ENCODE data around the gene TBX15.

Gene TBX15

DNA sequence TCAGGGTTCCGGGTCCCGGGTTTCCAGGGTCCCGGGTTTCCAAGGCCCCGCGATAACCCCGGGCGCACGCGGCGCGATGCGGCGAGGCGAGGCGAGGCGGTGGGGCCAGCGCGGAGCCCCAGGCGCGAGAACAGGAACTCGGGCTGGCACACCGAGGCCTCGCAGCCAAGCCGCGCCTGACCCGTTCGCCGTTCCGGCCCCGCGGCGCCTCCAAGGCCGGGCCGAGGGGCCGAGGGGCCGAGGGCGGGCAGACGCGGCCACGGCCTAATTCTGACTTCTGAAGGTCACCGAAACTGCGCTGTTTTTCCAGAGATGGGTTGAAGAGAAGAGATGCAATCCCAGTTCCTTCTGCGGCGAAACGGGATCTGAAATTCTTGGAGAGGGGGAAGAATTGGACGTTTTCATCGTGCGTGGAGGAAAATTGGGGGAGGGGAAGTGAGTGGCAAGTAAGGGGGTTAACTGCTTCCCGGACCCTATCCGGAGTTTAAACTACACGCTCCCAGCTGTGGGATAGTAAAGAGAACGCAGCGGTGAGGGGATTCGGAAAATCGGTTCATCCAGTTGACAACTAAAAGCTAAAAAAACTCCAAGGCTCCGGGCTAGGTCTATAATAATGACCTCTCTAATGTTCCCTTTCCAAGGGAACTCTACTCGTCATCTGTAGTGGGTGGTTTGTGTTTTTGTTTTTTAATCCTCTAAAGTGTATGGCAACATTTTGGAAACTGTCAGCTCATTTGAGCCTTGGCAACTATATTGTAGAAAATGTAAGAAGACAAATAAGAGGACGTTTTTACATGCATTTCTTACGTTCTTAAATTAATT lies 8.2 kb downstream of the TBX15 start:
- FAIRE-seq (no peak), DNase-seq (ENCODE audit: insufficient read length, low spot score) (no peak)
- TF ChIP-seq PAX5 (IDR thresholded peaks at IDR 0.05; ENCODE audit: insufficient read depth, low read length, severe bottlenecking): no peak

DNA sequence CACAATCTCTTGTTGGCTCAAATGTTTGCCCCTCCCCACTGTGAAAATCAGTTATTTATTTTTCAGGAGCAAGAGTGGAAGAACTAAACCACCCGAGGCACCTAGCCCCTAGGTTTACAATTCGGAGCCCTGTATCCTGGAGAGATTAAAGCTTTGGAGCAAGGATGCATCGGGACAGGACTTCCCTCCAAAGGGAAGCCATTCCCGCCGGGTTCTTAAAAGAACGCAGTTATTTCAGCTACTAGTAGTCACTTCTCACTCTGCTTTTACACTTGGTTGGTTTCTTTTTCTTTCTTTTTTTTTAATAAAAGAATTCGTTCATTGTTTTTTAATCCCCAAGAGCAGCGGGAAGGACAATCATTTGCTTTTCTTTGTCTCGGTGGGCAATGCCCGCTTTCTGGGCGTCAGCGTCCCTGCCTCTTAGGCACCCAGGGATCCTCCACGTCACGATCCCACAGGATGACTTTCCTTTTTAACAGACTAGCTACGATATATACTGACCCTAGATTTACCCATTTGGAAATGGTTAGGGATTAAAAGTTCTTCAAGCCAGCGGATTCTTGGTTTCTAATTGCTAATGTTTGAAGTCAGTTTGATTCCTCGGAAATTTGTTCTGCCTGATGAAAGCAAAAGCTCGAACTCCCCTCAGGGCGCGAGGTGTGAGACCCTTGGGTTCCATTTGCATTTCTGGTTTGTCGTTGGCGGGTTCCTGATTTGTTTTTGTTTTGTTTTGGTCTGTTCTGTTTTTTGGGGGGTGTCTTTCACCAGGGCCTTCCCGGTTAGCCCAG lies 9.0 kb downstream of the TBX15 start:
- FAIRE-seq: no peak

DNA sequence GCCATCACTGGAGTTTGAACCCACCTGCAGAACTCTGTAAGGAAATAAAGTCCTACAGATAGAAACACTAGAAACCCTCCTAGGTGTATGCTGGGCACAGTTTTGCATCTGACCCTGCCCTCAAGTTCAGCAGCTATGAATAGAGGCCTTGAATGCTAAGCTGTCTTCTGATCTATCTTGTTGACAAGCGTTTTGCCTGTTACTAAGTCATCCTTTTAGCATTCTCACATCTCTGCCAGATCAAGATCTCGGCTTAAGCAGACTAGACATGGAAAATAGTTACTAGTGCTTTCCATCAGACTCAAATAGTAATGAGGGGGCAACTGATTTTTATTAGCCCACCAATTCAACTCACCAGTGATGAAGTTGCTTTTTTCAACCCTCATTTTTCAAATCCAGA lies 10.5 kb downstream of the TBX15 start:
- TF ChIP-seq POLR2A (IDR thresholded peaks at IDR 0.05; ENCODE audit: low read depth, low read length) (no peak), SPI1 (IDR thresholded peaks at IDR 0.05; ENCODE audit: low read depth, low read length) (no peak), PAX5 (IDR thresholded peaks at IDR 0.05; ENCODE audit: insufficient read depth, low read length, severe bottlenecking) (no peak), POU2F2 (IDR thresholded peaks at IDR 0.05; ENCODE audit: low read depth, low read length) (no peak), POLR2AphosphoS5 (IDR thresholded peaks at IDR 0.05; ENCODE audit: low read depth, low read length) (no peak), TAF1 (IDR thresholded peaks at IDR 0.05; ENCODE audit: low read depth, low read length) (no peak)
- FAIRE-seq (no peak), DNase-seq (ENCODE audit: insufficient read length, low spot score) (no peak)

More for the DNA sequence above, 9.0 kb downstream of the TBX15 start:
- DNase-seq (ENCODE audit: insufficient read length, low spot score): no peak
- TF ChIP-seq TAF1 (IDR thresholded peaks at IDR 0.05; ENCODE audit: low read depth, low read length) (no peak), POLR2A (IDR thresholded peaks at IDR 0.05; ENCODE audit: low read depth, low read length) (no peak), POU2F2 (IDR thresholded peaks at IDR 0.05; ENCODE audit: low read depth, low read length) (no peak)

DNA sequence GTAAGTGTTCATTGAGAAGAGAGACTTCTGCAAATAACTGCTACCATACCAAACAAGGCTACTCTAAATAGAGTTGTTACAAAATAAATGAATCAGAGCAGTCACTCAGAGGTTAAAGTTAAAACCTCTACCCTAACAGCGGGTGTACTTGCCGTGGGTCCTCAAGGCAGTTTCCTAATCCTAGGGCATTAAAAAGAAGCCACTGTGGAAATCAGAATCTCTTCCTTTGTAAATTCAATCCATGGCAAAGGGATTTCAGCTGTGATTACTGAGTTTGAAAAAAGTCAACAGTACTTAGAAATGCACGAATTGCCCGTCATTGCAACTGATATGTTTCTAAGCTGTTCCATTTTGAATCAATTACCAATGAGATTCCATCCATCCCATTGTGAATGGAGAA lies 13.5 kb downstream of the TBX15 start:
- TF ChIP-seq PAX5 (IDR thresholded peaks at IDR 0.05; ENCODE audit: insufficient read depth, low read length, severe bottlenecking): no peak
- TF ChIP-seq POLR2AphosphoS5 (IDR thresholded peaks at IDR 0.05; ENCODE audit: low read depth, low read length): no peak
- no peak for TF ChIP-seq TAF1 (IDR thresholded peaks at IDR 0.05; ENCODE audit: low read depth, low read length)
- no peak for TF ChIP-seq POLR2A (IDR thresholded peaks at IDR 0.05; ENCODE audit: low read depth, low read length)
- no peak for TF ChIP-seq POU2F2 (IDR thresholded peaks at IDR 0.05; ENCODE audit: low read depth, low read length)
- TF ChIP-seq SPI1 (IDR thresholded peaks at IDR 0.05; ENCODE audit: low read depth, low read length): no peak
- FAIRE-seq: no peak

DNA sequence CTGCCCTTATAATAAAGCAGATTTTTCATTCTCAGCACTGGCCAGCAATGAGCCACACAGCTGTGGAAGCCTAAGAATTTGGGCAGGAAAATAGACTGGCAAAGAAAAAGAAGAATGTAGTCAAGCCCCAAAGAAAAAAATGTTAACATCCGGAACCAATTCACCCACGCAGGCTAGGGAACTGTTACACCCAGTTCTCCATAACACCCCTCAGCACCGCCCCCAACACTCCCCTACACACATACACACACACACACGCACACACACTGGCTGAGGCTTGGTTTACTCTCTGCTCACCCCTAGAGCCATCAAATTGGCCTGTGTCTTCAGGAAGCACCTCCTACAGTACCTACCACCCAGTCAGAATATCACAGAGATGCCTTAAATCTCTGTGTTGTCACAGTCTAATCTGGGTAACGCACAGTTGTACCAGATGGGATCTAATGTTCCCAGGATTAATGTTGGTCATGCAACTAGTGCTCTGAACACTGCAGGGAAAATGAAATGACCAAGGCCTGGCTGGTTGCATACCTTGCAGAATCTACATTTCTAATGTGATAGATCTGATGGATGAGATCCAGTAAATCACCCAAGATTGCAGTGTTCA lies 14.5 kb downstream of the TBX15 start:
- no peak for FAIRE-seq
- DNase-seq (ENCODE audit: insufficient read length, low spot score): no peak
- TF ChIP-seq POLR2AphosphoS5 (IDR thresholded peaks at IDR 0.05; ENCODE audit: low read depth, low read length) (no peak), POU2F2 (IDR thresholded peaks at IDR 0.05; ENCODE audit: low read depth, low read length) (no peak), TAF1 (IDR thresholded peaks at IDR 0.05; ENCODE audit: low read depth, low read length) (no peak), POLR2A (IDR thresholded peaks at IDR 0.05; ENCODE audit: low read depth, low read length) (no peak), SPI1 (IDR thresholded peaks at IDR 0.05; ENCODE audit: low read depth, low read length) (no peak), PAX5 (IDR thresholded peaks at IDR 0.05; ENCODE audit: insufficient read depth, low read length, severe bottlenecking) (no peak)

More for the DNA sequence above, 13.5 kb downstream of the TBX15 start:
- no peak for DNase-seq (ENCODE audit: insufficient read length, low spot score)

DNA sequence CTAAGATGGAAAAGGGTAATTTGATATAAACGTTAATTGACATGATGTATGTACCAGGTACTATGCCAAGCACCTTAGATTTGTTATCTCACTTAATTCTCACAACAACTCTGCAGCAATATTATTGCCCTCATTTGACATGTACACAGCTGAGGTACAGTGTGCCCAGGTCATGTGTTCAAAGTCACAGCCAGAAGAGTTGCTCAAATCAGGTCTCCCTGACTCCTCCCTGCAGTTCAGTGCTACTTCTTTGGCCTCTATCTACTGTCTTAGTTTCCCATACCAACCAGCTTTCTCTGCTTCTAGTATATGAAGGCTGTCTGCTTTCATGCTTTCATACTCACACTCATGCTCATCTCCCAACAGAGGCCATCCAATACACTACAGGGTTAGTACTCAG lies 15.1 kb downstream of the TBX15 start:
- DNase-seq (ENCODE audit: insufficient read length, low spot score) (no peak), FAIRE-seq (no peak)
- TF ChIP-seq TAF1 (IDR thresholded peaks at IDR 0.05; ENCODE audit: low read depth, low read length) (no peak), POLR2AphosphoS5 (IDR thresholded peaks at IDR 0.05; ENCODE audit: low read depth, low read length) (no peak), POU2F2 (IDR thresholded peaks at IDR 0.05; ENCODE audit: low read depth, low read length) (no peak), POLR2A (IDR thresholded peaks at IDR 0.05; ENCODE audit: low read depth, low read length) (no peak), PAX5 (IDR thresholded peaks at IDR 0.05; ENCODE audit: insufficient read depth, low read length, severe bottlenecking) (no peak), SPI1 (IDR thresholded peaks at IDR 0.05; ENCODE audit: low read depth, low read length) (no peak)

DNA sequence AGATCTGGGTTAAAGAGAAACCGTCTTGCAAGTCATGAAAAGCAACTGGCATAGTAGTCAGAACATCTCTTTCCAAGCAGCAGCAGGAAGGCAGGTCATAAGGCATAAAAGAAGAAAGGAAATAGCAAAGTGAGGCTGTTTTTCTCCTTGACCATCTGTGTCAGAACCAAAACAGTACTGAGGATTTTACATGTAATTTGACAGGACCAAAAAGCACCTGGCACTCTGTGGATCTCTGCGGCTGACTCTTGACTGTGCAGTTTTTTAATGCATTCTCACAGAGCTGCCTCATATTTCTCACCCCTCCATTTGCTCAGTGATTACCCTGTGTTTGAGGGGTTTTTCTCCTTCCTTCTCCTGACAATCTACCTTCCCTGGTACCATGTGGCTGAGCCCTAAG lies 17.7 kb downstream of the TBX15 start:
- TF ChIP-seq POU2F2 (IDR thresholded peaks at IDR 0.05; ENCODE audit: low read depth, low read length) (no peak), PAX5 (IDR thresholded peaks at IDR 0.05; ENCODE audit: insufficient read depth, low read length, severe bottlenecking) (no peak), POLR2AphosphoS5 (IDR thresholded peaks at IDR 0.05; ENCODE audit: low read depth, low read length) (no peak), TAF1 (IDR thresholded peaks at IDR 0.05; ENCODE audit: low read depth, low read length) (no peak), POLR2A (IDR thresholded peaks at IDR 0.05; ENCODE audit: low read depth, low read length) (no peak), SPI1 (IDR thresholded peaks at IDR 0.05; ENCODE audit: low read depth, low read length) (no peak)
- no peak for FAIRE-seq
- DNase-seq (ENCODE audit: insufficient read length, low spot score): no peak

DNA sequence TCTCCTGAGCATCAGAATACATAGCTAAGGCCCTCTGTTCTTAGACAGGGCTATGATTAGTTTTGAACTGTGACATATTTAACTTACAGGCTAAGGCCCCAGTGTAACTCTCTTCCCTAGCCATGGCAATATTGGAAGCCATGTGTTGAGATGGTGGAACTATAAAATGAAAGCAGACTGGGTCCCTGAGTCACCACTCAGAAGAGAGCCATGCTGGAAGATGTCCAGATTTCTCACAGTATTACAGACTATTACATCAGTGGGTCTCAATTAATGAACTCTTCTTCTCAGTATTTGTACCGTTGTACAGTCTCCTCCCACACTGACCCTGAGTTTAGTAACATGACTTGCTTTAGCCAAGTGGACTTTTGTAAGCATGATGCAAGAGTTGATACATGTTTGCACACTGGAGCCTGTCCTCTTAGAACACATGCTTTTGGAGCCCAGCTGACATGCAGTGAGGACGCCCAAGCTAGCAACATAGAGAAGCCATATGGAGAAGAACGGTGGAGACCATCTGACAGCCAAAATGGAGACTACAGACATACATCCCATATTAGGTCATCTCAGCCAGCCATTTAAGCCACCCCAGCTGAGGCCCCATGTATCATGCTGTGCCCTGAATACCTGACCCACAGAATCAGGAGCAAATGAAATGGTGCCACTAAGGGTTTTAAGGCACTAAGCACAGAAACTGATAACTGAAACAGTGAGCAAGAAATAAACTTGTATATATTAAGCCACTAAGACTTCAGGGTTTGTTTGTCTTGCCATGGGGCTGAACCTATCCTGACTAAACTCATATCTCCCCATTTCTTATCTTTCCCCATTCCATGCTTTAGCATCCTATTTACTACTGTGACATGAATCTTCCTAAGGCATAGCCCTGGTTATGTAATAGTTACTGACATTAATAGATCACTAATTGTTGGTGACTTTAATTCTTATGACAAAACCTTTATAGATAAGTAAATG lies 24.4 kb downstream of the TBX15 start:
- DNase-seq (ENCODE audit: insufficient read length, low spot score) (no peak), FAIRE-seq (no peak)
- TF ChIP-seq TAF1 (IDR thresholded peaks at IDR 0.05; ENCODE audit: low read depth, low read length) (no peak), POLR2A (IDR thresholded peaks at IDR 0.05; ENCODE audit: low read depth, low read length) (no peak), SPI1 (IDR thresholded peaks at IDR 0.05; ENCODE audit: low read depth, low read length) (no peak), POU2F2 (IDR thresholded peaks at IDR 0.05; ENCODE audit: low read depth, low read length) (no peak), PAX5 (IDR thresholded peaks at IDR 0.05; ENCODE audit: insufficient read depth, low read length, severe bottlenecking) (no peak), POLR2AphosphoS5 (IDR thresholded peaks at IDR 0.05; ENCODE audit: low read depth, low read length) (no peak)

DNA sequence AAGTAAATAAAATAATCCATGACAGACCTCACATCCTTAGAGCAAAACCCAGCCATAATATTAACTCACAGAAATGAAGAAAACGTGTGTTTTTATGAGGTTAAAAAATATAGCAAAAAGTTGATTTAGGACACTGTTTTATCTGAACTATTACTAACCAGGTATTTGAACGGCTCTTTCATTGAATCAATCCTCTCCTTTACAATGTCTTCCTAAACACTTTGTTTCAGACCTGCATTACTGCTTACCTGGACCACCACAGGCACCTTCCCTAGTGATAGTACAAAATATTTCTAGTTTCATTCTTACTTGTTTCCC lies 25.0 kb downstream of the TBX15 start:
- no peak for DNase-seq (ENCODE audit: insufficient read length, low spot score)
- TF ChIP-seq POLR2AphosphoS5 (IDR thresholded peaks at IDR 0.05; ENCODE audit: low read depth, low read length): no peak
- no peak for TF ChIP-seq SPI1 (IDR thresholded peaks at IDR 0.05; ENCODE audit: low read depth, low read length)
- TF ChIP-seq POU2F2 (IDR thresholded peaks at IDR 0.05; ENCODE audit: low read depth, low read length): no peak
- no peak for TF ChIP-seq TAF1 (IDR thresholded peaks at IDR 0.05; ENCODE audit: low read depth, low read length)
- no peak for TF ChIP-seq PAX5 (IDR thresholded peaks at IDR 0.05; ENCODE audit: insufficient read depth, low read length, severe bottlenecking)
- no peak for TF ChIP-seq POLR2A (IDR thresholded peaks at IDR 0.05; ENCODE audit: low read depth, low read length)
- no peak for FAIRE-seq

Measured in GM12891 (cell line).